Glutamatergic neuron (in vitro differentiated cells): ENCODE results near the gene VMP1. TPM values are rescaled to one million over a fixed set of nuclear protein-coding genes. Genes with fewer than 3 reads are reported as not detected.

Experiments
- DNase-seq: peaks from one replicate; pipeline ENCODE4 v3.0.0; 2022
- H3K27ac Mint-ChIP-seq: one replicate; pipeline ENCODE4 v1.8.0; 2020; ENCODE audit warnings: mild to moderate bottlenecking, mixed read lengths, inconsistent platforms; ENCODE audit not compliant: unreplicated experiment
- H3K27me3 Mint-ChIP-seq: one replicate; pipeline ENCODE4 v1.8.0; 2020; ENCODE audit warnings: mild to moderate bottlenecking, moderate library complexity, mixed read lengths, inconsistent platforms; ENCODE audit not compliant: unreplicated experiment
- H3K36me3 Mint-ChIP-seq: one replicate; pipeline ENCODE4 v1.8.0; 2020; ENCODE audit warnings: mild to moderate bottlenecking, mixed read lengths, inconsistent platforms; ENCODE audit not compliant: unreplicated experiment
- H3K4me1 Mint-ChIP-seq: one replicate; pipeline ENCODE4 v1.8.0; 2020; ENCODE audit warnings: mild to moderate bottlenecking, low read depth, mixed read lengths, inconsistent platforms; ENCODE audit not compliant: unreplicated experiment
- H3K4me3 Mint-ChIP-seq: one replicate; pipeline ENCODE4 v1.8.0; 2020; ENCODE audit warnings: mild to moderate bottlenecking, mixed read lengths, inconsistent platforms; ENCODE audit not compliant: unreplicated experiment
- H3K9me3 Mint-ChIP-seq: one replicate; pipeline ENCODE4 v1.8.0; 2020; ENCODE audit warnings: mild to moderate bottlenecking, moderate library complexity, mixed read lengths, inconsistent platforms; ENCODE audit not compliant: unreplicated experiment
- total RNA-seq: library from RNA; stranded (reverse); fragmentation: NEBNext Ultra II Directional; extraction: Animal tissue kit (Norgen Biotek cat#: 25700); gene quantifications from one replicate; pipeline ENCODE4 v1.2.1, GENCODE V29; 2021; ENCODE audit not compliant: unreplicated experiment
- TF ChIP-seq, protein P1 (sequence below): fragments of 200-600 bp; sonication (generic); IDR thresholded peaks from one replicate; pipeline ENCODE4 v1.5.0; 2021; ENCODE audit not compliant: partially characterized antibody, unreplicated experiment

Gene VMP1
- total RNA-seq, 1 donor from 2014 or later, result 64.1 TPM

- no peak for DNase-seq
- TF ChIP-seq, protein P1, sequence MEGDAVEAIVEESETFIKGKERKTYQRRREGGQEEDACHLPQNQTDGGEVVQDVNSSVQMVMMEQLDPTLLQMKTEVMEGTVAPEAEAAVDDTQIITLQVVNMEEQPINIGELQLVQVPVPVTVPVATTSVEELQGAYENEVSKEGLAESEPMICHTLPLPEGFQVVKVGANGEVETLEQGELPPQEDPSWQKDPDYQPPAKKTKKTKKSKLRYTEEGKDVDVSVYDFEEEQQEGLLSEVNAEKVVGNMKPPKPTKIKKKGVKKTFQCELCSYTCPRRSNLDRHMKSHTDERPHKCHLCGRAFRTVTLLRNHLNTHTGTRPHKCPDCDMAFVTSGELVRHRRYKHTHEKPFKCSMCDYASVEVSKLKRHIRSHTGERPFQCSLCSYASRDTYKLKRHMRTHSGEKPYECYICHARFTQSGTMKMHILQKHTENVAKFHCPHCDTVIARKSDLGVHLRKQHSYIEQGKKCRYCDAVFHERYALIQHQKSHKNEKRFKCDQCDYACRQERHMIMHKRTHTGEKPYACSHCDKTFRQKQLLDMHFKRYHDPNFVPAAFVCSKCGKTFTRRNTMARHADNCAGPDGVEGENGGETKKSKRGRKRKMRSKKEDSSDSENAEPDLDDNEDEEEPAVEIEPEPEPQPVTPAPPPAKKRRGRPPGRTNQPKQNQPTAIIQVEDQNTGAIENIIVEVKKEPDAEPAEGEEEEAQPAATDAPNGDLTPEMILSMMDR, result no peak
- Mint-ChIP-seq H3K9me3 (no peaks in the 10 kb centered on the region), H3K27me3 (no peaks in the 10 kb centered on the region), H3K4me1 (no peaks in the 10 kb centered on the region), H3K4me3 (no peak overlapping the region), H3K27ac (no peak overlapping the region), H3K36me3 (peaks cover 5% of the 10 kb centered on the region)
Measured at GRCh38 chr17:59762824-59763374, 55.4 kb downstream of the VMP1 start.

GRCh38 chr17:59763861-59764260 is 56.4 kb downstream of the VMP1 start:
- no peak overlapping the region for H3K27ac Mint-ChIP-seq
- H3K36me3 Mint-ChIP-seq, result peaks cover 5% of the 10 kb centered on the region
- H3K27me3 Mint-ChIP-seq, result no peaks in the 10 kb centered on the region

DNA sequence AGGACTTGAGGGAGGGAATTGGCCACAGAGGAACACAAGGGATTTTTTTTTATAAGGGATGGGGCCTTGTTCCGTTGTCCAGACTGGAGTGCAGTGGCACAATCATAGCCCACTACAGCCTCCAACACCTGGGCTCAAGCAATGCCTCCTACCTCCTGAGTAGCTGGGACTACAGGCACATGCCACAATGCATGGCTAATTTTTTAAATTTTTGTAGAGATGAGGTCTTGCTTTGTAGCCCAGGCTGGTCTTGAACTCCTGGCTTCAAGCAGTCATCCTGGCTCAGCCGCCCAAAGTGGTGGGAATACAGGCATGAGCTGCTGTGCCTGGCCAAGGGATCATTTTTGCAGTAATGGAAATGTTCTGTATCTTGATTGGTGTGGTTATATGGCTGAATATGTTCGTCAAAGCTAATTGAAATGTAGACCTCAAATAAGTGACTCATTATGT is 56.9 kb downstream of the VMP1 start:
- no peaks in the 10 kb centered on the region for H3K9me3 Mint-ChIP-seq
- DNase-seq, result no peak
- peaks cover 4% of the 10 kb centered on the region for H3K36me3 Mint-ChIP-seq
- no peak overlapping the region for H3K27ac Mint-ChIP-seq
- TF ChIP-seq, protein P1, result no peak
- no peak overlapping the region for H3K4me3 Mint-ChIP-seq
- no peaks in the 10 kb centered on the region for H3K4me1 Mint-ChIP-seq
- no peaks in the 10 kb centered on the region for H3K27me3 Mint-ChIP-seq

More at GRCh38 chr17:59763861-59764260, 56.4 kb downstream of the VMP1 start:
- Mint-ChIP-seq H3K9me3 (no peaks in the 10 kb centered on the region), H3K4me3 (no peak overlapping the region), H3K4me1 (no peaks in the 10 kb centered on the region)
- TF ChIP-seq, protein P1, result no peak
- DNase-seq, result no peak

DNA sequence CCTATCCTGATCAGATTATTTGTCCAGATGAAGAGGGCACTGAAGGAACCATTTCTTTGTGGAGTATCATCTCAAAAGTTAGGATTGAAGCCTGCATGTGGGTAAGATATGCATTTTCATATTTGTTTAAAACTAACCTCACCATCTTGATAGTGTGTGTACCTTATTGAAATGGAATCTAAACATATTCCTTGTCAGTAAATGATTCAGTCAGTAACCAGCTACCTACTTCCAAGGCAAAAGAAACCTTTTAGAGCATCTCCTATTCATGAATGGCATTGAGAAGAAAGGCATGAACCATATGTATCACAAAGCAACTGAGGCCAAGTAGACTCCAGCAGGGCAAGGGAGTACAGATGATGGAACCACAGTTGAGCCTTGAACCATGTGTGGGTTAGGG is 57.6 kb downstream of the VMP1 start:
- no peak overlapping the region for H3K27ac Mint-ChIP-seq

DNA sequence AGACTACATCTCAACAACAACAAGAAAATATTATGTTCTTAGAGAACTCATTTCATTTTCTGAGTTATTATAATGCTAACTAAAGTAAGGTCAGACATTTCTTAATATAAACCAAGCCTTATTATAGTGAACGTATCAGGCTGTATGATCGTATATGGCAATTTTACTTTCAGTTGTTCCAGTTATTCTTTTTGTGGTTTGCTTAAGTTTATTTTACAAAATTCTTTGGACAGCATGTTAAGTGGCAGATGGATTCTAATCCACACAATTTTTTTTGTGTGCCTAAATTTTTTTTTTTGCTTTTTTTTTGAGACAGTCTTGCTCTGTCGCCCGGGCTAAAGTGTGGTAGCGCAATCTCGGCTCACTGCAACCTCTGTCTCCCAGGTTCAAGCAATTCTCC is 59.0 kb downstream of the VMP1 start:
- no peaks in the 10 kb centered on the region for H3K36me3 Mint-ChIP-seq
- H3K9me3 Mint-ChIP-seq, result no peaks in the 10 kb centered on the region
- H3K4me3 Mint-ChIP-seq, result no peak overlapping the region
- no peaks in the 10 kb centered on the region for H3K4me1 Mint-ChIP-seq
- no peaks in the 10 kb centered on the region for H3K27me3 Mint-ChIP-seq
- no peak for DNase-seq
- no peak overlapping the region for H3K27ac Mint-ChIP-seq
- TF ChIP-seq, protein P1, result no peak

More for the DNA sequence above, 57.6 kb downstream of the VMP1 start:
- TF ChIP-seq, protein P1, result no peak
- no peak for DNase-seq
- Mint-ChIP-seq H3K4me3 (no peak overlapping the region), H3K27me3 (no peaks in the 10 kb centered on the region), H3K4me1 (no peaks in the 10 kb centered on the region), H3K36me3 (no peaks in the 10 kb centered on the region), H3K9me3 (no peaks in the 10 kb centered on the region)
